ENCODE results near the gene TXNRD1.
"Not testable (repeated sequence)": the region's sequence is repeated elsewhere in the genome, so short reads cannot be mapped to it uniquely, and the experiment has no call there.

The TXNRD1 gene

DNA sequence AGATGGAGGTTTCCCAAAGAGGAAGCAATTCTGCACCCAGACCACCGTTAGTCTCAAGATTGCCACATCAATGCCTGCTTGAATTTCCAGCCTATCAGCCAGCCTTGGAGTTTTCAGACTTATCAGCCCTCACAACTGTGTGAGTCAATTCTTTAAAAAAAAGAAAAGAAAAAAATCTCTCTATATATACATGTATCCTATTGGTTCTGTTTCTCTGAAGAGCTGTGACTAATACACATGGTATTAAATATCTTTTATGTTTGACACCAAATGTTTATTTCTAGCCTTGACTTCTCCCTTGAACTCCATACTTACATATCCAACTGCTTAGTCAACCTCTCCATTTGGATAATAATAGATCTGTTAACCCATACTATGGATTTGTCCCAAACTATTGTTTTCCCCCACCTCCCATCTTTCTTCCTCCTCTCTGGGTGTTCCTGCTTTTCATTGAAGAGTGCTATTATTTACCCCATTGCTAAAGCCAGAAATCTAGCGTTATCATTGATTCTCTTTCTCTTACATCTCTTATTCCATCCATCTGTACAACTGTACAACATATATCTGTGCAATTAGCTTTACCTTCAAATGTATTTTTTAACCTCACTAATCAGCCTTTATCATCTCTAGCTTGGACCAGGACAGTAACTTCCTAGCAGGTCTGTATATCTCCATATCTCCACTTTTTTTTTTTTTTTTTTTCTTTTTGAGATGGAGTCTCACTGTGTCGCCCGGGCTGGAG, 65.3 kb downstream of the TXNRD1 start:
- peak; percentile 82 for DNase-seq (ENCODE audit: low read depth)

DNA sequence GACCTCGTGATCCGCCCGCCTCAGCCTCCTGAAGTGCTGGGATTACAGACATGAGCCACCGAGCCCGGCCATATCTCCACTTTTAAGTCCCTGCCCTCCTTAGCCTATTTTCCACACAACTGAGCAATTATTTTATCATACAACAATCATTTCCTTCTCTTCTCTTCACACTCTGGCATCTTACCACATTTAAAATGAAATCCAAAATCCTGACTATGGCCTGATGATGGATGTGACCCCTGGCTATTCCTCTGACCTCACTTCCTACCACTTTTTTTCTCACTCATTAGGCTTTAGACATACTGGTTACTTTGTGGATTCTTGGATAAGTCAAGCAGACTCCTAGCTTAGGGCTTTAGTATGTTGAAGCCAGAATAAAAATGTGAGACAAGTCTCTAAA, 66.1 kb downstream of the TXNRD1 start:
- no peak for DNase-seq (ENCODE audit: low read depth)

DNA sequence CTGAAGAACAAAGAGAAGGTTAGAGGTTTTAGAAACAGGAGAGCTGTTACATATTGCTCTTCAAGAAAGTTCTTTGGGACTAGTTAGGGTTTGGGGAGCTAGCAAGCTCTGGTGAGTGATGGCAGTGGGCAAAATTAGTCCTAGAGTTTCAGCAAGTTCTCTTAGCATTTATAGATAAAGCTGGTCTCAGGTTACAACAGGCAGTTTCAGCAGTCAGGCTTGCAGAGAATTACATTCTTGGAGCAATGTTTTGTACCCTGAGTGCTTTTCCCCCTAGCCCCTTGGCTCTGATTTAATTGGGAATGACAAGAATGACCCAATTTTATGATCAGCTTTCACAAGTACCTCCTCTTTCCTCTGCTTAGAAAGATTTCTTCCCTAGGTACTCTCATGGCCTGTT, 66.5 kb downstream of the TXNRD1 start:
- DNase-seq (ENCODE audit: low read depth), result no peak

DNA sequence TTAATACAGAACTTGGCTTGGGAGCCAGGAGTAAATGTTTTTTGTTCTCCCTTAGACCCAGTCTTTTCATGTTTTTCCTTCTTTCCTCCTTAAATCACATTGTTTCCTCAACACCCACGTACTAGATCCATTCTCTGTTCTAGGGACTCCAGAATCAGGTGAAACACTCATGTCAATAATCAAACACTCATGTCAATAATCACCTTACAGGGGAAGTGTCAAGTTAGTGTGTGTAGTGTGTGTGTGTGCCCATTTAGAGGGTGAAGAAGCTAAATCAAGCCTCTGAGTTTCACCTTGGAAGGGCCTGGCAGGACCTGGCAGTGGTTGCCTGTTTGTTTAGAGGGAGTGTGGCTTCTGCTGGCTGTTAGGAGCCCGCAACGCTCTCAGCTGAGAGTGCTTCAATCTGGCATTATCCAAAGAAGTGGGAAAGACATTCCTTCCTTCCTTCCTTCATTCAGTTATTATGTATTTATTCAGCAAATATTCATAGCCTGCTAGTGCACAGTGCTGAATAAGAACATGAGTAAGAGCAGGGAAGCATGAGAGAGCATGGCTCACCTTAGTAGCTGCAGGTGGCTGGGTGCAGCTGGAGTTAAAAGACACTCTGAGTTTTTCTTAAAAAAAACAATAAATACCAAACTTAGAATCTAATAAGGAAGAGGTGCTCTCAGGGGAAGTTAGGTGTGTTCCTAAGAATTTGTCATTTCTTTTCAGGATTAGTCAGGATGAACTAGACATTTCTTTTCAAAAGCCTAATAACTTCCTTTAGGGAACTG, 70.3 kb downstream of the TXNRD1 start:
- DNase-seq (ENCODE audit: low read depth), result no peak

DNA sequence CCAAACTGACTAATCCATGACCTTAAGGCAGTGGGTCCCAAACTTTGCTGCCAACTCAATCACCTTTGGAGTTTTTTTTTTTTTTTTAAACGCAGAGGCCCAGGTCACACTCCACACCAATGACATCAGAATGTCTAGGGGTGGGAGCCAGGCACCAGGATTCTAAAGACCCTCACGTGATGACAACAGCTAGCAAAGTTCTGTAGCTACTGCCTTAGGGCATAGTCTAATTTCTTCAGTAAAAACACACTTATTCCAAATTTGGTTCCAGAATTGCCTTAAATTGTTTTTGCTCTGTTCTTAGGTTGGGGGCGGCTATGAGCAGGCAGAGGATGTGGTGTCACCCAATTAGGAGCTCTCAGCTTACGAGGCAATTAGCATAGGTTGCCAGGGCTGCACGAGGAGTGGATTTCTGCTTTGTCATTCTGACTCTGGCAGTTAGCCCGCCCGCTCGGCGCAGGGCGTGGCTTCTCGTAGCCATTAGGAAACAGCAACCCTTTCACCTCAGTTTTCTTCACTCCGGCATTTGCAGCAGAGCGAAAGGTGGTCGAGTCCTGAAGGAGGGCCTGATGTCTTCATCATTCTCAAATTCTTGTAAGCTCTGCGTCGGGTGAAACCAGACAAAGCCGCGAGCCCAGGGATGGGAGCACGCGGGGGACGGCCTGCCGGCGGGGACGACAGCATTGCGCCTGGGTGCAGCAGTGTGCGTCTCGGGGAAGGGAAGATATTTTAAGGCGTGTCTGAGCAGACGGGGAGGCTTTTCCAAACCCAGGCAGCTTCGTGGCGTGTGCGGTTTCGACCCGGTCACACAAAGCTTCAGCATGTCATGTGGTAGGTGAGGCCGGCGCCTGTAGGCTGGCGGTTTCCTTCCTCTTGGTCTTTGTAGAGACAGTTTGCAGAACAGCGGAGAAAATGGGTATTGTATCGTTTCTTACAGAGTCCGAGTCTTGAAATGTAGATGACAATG, 71.2 kb downstream of the TXNRD1 start:
- peak; percentile 89 for DNase-seq (ENCODE audit: low read depth)

DNA sequence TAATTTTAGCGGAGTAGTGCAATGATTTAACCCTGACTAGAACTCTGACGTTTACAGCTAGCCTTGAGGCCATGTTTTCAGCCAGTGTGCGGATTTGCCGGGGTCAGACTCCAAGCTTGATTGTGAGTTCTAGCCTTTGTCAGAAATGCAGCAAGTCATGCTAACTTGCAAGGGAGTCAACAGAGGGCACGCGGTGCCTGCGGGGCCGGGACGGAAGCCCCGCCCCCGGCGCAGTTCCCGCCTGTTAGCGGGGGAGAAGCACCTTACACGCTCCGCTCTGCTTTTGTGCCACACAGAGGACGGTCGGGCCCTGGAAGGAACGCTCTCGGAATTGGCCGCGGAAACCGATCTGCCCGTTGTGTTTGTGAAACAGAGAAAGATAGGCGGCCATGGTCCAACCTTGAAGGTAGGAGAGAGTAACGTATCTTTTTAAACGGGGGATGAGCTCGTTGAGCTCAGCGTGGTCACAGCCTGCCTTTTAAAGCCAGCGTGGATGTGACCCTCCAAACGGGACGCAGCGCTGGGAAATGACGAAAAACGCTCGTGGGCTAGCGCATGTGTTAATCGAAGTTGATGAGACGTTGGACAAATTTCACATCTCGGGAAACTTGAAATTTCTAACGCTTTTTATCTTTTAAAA, 73.2 kb downstream of the TXNRD1 start:
- DNase-seq (ENCODE audit: low read depth), result no peak

DNA sequence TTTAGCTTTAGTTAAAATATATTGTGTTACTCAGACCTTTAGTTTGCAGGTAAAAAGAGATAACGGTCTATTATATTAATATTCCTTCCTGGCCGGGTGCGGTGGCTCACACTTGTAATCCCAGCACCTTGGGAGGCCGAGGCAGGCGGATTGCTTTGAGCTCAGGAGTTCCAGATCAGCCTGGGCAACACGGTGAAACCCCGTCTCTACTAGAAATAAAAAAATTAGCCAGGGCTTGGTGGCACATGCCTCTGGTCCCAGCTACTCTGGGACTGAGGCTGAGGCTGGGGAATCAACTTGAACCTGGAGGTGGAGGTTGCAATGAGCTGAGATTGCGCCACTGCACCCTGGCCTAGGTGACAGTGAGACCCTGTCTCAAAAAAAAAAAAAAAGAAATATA, 74.7 kb downstream of the TXNRD1 start:
- DNase-seq (ENCODE audit: low read depth), result no peak

DNA sequence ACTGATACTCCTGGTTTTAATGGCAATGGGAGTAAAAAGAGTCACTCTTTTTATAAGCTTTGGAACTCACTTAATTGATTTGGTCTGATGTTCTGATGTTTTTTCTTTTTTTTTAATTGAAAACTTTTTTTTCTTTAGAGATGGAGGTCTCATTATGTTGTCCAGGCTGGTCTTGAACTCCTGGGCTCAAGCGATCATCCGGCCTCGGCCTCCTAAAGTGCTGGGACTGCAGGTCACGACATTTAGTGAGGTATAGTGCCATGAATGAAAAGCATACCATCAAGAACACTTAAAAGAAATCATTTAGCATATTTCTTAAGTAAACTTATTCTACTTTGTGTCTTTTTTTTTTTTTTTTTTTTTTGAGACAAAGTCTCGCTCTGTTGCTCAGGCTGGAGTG, 75.3 kb downstream of the TXNRD1 start:
- DNase-seq (ENCODE audit: low read depth), result no peak

DNA sequence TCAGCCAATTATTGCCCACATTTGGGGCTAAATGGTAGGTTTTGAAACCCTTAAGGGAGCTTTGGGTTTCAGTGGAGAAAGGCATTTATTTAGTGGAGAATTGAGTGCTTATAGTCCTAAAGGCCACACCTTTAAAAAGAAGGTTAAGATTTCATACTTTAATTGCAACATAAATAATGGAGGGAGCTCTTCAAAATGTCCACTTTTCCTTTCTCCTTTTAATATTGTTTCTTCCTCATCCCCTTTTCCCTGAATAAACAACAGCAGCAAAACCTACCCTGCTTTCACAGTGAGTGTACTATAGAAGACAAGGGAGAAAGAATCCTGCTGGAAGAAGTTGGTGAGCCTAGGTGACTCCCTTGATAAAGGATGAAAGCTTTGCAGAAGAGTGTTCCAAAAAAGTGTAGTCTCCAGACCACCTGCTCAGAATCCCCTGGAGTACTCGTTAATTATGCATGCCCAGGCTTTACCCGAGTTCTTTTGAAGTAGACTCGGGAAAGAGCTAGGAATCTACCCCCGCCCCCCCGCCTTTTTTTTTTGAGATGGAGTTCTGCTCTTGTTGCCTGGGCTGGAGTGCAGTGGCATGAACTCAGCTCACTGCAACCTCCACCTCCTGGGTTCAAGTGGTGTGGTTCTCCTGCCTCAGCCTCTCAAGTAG, 76.4 kb downstream of the TXNRD1 start:
- no peak for DNase-seq (ENCODE audit: low read depth)

DNA sequence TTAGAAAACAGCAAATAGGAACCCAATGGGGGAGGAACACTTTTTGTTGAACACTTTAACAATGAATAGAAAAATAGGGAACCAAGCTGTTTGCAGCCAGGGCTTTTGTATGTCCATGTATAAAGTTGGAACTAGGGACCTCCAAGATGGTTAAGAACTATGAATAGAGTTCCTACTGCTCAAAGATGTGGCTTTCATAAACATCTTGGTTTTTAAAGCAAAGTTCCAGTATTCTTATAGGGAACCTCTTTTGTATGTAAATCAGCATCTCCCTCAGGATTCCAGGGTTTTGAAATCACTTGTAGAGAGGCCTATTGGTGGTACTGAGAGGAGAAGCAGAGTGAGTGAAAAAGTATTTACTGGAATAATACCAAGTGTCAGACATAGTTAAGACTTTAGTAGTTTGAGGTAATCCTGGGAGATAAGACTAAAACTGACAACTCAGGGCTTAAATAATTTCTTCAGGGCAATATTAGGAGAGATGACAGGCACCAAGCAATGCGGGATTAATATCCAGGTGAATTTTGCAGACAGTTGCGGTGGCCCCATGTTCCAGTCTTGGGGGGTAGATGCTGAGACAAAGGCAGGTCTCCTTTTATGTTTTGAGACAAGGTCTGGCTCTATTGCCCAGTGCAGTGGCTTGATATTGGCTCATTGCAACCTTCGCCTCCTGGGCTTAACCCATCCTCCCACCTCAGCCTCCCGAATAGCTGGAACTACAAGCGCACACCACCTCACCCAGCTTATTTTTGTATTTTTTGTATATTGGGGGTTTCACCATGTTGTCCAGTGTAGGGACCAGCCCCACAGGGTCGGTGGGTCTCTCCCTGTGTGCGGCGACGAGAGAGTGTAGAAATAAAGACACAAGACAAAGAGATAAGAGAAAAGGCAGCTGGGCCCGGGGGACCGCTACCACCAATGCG, 77.6 kb downstream of the TXNRD1 start:
- DNase-seq (ENCODE audit: low read depth), result no peak

DNA sequence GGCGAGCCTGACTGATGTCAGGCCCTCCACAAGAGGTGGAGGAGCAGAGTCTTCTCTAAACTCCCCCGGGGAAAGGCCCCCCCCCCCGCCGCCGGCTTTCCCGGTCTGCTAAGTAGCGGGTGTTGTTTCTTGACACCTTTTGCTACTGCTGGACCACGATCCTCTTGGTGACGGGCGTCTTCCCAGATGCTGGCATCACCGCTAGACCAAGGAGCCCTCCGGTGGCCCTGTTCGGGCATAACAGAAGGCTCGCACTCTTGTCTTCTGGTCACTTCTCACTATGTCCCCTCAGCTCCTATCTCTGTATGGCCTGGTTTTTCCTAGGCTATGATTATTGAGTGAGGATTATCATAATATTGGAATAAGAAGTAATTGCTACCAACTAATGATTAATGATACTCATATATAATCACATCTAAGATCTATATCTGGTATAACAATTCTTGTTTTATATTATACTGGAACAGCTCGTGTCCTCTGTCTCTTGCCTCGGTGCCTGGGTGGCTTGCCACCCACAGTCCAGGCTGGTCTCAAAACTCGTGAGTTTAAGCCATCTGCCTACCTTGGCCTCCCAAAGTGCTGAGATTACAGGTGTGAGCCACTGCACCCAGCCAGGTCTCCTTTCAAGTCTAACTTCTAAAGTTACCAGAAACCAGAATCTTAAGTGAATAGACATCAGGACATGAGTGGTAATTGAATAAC, 78.7 kb downstream of the TXNRD1 start:
- DNase-seq (ENCODE audit: low read depth), result not testable (repeated sequence)

DNA sequence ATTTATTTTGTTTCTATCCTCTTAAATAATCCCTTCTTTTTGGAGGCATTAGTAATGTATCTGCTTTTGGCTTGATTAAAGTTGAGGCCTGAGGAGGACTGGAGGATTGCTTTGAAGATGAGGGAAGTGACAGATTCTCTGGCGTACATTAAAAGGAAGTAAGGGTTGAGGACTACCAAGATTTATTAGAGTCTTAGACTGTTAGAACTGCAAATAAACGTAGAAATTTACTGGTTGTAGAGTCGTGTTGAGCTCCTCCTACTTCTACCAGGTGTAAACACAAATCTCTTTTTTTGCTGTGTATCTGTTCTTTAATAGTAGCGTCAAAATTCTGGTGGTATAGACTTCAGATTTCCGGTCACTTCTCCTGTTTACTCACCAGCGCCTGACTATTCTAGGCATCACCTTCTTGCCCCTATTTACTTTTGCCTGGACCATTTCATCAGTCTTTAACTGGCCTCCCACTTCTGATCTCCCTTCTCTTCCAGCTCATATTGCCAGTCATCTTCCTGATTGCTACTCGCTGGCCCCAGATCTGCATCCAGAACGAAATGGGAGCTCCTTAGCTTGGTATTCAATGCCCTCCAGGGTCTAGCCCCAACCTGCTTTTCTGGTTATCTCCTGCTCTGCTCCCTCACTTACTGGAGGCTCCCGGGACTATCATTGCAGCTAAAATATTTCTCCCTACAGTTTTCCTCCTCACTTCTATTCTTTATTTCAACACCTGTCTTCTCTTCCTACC, 79.5 kb downstream of the TXNRD1 start:
- DNase-seq (ENCODE audit: low read depth), result no peak

DNA sequence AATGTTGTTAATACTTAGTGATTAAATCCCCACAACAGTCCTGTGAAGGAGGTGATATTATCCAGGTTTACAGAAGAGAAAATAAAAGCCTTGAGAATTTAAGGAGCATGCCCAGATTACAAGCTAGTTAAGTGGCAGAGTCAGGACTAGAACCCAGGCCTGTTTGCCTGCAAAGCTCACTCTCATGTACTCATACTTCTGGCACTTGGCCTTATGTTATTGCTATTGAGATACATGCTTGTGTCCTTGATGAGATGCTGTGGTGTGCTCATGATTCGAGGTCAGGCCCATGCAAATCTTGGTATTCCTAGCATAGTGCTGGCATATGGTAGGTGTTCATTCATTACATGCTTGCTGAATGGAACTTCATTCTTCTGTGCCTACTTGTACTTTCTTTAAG, 80.4 kb downstream of the TXNRD1 start:
- DNase-seq (ENCODE audit: low read depth), result no peak

DNA sequence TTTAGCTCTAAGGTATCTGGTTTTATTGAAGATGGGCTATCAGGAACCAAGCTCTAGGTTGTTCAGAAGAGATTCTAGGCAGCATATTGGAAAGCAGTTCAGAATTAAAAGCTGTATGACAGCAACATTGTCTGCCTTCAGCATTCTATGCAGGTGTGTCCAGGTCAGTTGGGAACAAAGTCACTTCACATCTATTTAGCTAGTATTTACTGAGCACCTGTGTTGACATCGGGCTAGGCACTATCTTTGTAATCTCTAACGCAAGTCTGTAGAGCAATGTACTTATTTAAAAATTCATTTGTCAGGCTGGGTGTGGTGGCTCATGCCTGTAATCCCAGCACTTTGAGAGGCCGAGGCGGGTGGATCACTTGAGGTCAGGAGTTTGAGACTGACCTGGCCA, 81.1 kb downstream of the TXNRD1 start:
- DNase-seq (ENCODE audit: low read depth), result no peak

DNA sequence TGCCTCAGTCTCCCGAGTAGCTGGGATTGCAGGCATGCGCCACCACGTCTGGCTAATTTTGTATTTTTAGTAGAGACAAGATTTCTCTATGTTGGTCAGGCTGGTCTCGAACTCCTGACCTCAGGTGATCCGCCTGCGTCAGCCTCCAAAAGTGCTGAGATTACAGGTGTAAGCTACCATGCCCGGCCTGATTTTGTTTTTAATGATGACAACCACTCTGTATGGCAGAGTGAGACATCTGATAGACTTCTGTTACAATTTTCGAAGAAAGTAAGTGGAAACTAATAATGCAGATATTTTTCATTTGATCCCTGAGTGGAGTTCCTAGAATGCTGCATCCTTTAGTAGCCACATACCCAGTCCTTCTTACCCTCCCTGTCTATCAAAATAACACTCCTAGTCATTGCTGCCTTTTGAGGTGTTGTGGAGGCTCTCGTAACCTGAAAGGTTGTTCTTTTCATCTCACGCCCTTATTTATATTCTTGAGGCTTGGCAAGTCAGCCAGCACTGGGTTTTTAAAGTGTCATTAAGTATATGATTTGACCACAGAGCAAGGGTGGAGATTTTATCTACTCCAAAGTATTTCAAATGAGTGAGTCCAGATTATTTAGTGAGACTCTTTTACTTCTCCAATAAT, 82.0 kb downstream of the TXNRD1 start:
- DNase-seq (ENCODE audit: low read depth), result no peak

DNA sequence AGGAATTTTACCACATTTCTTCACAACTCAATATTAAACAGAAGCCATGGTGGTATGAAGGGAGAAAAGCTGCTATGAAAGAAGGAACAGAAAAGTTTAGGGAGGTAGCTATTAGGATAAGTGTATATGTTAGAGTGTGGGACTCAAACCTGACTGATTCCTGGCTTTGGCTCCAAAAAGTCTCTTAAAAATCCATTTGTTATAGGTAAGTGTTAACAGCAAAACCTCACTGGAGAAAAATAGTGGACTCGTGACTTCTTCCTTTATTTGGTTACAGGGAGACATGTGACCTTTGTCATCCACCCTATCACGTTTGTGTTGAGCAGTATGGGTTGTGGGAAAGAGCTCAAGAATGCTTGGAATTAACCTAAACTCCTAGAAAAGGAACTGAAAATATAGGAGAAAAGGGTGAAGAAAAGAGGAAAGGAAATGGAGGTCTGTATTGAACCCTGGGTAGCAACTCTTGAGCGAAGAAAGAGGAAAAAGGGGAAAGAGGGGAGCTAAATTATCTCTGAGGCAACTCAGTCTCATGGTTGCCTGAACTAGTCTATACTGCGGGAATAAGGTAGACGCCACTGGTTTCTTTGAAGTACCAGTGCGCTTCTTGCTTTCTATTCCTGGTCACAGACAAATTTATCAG, 84.4 kb downstream of the TXNRD1 start:
- DNase-seq (ENCODE audit: low read depth), result no peak

DNA sequence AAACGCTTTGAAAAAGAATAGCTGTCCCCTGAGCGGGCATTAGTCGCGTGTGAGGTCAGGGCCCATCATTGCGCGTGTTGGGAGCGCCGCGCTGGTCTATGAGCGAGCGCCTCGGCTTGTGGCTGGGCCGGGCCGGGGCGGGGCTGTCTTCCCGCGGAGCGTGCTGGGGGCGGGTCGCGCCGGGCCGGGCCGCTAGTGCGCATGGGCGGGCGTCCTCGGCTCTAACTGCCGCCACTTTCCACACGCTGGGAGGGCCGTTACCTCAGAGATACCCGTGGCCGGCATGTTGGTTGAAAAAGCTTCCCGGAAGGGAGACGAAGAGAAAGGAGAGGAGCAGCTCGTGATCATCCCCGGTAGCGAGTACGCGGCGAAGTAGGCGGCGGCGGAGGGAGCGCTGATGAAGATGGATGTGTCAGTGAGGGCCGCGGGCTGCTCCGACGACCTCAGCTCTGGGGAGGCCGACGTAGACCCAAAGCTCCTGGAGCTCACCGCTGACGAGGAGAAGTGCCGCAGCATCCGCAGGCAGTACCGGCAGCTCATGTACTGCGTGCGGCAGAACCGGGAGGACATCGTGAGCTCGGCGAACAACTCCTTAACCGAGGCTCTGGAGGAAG, 88.1 kb downstream of the TXNRD1 start, which contains the start of gene EID3:
EID3 (plus strand) TSS at position 202 of the 614 bp plus-strand sequence; CDS start at position 398, 196 bp downstream.
- no peak for DNase-seq (ENCODE audit: low read depth)

Measured in non-pigmented ciliary epithelial cell (primary cell).